C4-2B (cell line): ENCODE data around the gene NALCN.

Experiments used
- CTCF ChIP-seq: fragments of 450-650 bp; conservative IDR thresholded peaks from 2 replicates; pipeline ENCODE4 v1.5.1; 2017; ENCODE audit warnings: mild to moderate bottlenecking
- ZFX ChIP-seq: fragments of 450-650 bp; IDR thresholded peaks from 2 replicates; pipeline ENCODE4 v1.6.1; 2017

DNA sequence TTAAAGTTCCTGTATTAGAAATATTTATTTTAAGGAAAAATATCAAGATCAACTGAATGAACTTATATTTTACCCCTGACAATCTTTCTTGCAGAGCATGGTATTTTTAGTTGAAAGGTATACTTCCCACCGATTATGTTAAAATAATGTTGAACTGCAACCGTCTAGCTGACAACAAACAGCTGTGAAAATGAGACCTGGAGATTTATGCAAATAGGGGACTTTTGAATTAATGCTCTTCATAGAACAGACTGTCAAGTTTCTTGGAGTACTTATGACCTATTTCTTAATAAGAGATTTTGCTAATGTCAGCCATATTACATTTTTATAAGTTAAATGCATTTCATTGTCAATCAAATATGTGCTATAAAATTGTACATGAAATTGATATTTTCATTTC is 210.9 kb downstream of the NALCN start:
- TF ChIP-seq CTCF (no peak), ZFX (no peak)
